HL-60 (cell line): ENCODE results near the gene POU2F1.

Source experiments
- POLR2AphosphoS5 ChIP-seq: IDR thresholded peaks from 2 replicates; pipeline ENCODE4 v1.6.1; 2012; ENCODE audit warnings: low read depth
- TF ChIP-seq, protein P1 (sequence below): IDR thresholded peaks from one replicate; pipeline ENCODE4 v1.5.1; 2011; ENCODE audit warnings: low read length, control low read depth, inconsistent platforms; ENCODE audit not compliant: insufficient read depth

DNA sequence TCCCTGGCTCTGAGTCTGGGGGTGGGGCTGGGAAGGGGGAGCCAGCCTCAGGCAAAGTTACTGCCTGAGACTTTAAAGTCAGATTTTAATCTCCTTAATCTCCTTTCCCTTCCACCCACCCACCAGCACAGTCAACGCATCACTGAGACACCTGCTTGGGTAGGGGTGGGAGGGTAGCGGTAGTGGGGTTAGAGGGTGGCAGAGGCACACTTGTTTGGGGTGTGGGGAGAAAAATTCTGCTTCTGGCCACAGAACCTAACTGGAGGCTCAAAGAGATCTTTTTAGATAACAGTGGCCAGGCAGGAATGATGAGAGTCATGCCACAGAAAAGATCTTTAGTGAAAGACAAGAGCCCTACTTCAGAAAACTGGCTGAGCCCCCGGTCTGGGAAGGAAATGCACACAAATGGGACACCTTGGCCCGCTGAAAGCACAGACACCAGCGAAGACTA, 253.5 kb downstream of the POU2F1 start:
- no peak for TF ChIP-seq POLR2AphosphoS5
- TF ChIP-seq, protein P1, sequence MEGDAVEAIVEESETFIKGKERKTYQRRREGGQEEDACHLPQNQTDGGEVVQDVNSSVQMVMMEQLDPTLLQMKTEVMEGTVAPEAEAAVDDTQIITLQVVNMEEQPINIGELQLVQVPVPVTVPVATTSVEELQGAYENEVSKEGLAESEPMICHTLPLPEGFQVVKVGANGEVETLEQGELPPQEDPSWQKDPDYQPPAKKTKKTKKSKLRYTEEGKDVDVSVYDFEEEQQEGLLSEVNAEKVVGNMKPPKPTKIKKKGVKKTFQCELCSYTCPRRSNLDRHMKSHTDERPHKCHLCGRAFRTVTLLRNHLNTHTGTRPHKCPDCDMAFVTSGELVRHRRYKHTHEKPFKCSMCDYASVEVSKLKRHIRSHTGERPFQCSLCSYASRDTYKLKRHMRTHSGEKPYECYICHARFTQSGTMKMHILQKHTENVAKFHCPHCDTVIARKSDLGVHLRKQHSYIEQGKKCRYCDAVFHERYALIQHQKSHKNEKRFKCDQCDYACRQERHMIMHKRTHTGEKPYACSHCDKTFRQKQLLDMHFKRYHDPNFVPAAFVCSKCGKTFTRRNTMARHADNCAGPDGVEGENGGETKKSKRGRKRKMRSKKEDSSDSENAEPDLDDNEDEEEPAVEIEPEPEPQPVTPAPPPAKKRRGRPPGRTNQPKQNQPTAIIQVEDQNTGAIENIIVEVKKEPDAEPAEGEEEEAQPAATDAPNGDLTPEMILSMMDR, result no peak
